ENCODE data around the gene CUX1.
"Not testable (repeated sequence)": the region's sequence is repeated elsewhere in the genome, so short reads cannot be mapped to it uniquely, and the experiment has no call there.

The CUX1 gene

DNA sequence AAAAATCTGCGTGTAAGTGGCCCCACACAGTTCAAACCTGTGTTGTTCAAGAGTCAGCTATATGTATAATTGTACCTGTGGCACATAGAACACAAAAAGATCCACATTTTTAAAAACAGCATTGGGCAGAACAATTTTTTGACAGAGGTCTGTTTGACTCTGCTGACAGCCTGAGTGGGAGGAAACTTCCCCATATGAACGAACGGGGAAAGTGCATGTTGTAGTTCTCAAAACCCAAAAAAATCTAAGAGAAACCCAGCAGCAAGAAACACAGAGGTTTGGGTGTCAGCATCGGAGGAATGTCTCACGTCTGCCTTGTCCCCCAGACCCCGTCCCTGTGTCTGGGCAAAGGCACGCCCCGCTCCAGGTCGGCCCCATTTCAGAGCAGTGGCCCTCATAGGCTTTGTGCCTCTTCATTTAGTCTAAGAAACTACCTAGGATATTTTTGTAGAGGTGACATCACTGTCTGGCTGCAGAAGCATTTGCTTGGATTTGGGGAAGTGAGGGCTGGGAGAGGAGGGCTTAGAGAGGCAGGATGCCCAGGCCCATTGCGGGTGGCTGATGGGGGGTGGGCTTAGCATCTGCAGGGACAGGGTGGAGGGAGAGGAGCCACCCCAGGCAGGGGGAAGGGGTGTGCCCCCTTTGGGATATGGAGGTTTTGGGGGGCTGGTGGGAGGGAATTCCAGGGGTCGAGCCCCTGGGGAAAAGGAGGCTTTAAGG, 11.0 kb downstream of the CUX1 start:
- DNase-seq = no peak

GRCh38 chr7:101829374-101829773, 11.9 kb downstream of the CUX1 start:
- DNase-seq = no peak

- DNase-seq = no peak
Observed at GRCh38 chr7:101829821-101830220, 12.4 kb downstream of the CUX1 start.

DNA sequence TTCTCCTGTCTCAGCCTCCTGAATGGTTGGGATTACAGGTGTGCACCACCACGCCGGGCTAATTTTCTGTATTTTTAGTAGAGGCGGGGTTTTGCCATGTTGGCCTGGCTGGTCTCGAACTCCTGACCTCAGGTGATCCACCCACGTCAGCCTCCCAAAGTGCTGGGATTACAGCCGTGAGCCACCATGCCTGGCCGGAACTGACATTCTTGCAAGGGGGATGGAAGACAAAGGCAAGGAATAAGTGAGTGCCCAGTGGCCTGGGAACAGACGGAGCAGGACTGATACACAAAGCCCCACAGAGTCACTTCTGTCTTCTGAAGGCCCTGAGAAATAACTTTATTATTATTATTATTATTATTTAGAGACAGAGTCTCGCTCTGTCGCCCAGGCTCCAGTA, 14.0 kb downstream of the CUX1 start:
- not testable (repeated sequence) for DNase-seq

DNA sequence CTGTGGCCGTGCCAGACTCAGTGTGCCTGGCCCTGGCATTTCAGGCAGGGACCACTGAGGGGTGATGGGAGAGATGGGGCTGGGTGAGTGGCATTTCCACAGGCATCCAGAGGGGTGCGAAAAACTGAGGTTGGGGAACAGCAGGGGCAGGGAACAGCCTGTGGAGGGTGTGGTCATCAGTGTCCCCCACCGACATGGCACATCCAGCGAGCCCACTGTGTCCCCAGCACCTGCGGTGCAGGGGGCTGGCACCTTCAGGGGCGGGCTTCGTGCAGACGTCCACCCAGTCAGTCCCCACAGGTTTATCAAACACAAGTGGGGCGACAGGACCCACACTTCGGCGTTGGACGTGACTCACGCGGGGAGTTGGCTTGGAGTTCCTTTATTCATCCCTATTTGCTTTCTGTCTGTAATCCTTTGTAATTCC, 14.8 kb downstream of the CUX1 start:
- DNase-seq = no peak

DNA sequence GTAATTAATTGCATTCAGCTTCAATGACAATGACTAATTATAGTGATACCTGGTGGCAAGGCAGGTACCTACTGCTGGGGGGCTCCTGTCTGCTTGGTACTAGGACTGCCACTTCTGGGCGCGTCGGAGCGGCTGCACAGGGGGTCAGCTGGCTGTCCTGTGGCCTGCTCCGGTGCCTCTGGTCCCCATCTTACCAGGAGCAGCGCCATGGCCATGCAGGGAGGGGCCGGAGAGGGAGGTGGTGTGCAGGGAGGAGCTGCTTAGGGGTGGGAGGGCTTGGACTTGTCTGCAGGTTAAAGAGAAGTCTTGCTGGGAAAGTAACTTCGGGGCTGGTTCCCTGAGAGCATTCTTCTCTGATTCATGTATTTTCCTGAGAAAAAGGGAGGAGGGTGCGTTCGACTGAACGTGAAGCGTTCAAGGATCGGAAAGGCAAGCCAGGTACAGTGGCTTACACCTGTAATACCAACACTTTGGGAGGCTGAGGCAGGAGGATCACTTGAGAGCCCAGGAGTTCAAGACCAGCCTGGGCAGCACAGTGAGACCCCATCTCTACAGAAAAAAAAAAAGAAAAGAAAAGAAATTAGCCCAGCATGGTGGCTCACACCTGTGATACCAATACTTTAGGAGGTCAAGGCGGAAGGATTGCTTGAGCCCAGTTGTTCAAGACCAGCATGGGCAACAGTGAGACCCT, 15.4 kb downstream of the CUX1 start:
- no peak for DNase-seq

- DNase-seq = no peak
Observed at GRCh38 chr7:101833799-101834198, 16.4 kb downstream of the CUX1 start.

DNA sequence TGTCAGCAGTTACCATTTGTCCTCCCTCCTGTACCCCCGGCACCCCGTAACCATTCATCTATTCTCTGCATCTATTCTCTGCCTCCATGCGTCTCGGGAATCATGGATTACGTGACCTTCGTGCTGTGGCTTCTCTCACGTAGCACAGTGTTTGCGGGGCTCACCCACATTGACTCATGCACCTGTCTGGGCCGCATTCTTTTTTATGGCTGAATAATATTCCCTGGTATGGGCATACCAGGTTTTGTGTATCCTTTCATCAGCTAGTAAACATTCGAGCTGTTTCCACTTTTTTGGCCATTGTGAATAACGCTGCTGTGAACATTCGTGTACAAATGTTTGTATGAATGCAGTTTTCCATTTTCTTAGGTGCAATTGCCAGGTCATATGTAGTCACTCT, 17.7 kb downstream of the CUX1 start:
- no peak for DNase-seq

DNA sequence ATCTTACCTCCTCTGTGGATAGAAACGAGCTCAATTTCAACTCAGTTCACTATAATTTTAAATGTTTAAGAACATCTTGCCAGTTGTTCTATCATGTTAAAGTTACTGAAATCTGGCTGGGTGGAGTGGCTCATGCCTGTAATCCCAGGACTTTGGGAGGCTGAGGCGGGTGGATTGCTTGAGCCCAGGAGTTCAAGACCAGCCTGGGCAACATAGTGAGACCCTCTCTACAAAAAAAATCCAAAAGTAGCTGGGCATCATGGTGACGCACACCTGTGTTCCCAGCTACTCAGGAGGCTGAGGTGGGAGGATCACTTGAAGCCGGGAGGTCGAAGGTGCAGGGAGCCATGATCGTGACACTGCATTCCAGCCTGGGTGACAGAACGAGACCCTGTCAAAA, 20.0 kb downstream of the CUX1 start:
- not testable (repeated sequence) for DNase-seq

DNA sequence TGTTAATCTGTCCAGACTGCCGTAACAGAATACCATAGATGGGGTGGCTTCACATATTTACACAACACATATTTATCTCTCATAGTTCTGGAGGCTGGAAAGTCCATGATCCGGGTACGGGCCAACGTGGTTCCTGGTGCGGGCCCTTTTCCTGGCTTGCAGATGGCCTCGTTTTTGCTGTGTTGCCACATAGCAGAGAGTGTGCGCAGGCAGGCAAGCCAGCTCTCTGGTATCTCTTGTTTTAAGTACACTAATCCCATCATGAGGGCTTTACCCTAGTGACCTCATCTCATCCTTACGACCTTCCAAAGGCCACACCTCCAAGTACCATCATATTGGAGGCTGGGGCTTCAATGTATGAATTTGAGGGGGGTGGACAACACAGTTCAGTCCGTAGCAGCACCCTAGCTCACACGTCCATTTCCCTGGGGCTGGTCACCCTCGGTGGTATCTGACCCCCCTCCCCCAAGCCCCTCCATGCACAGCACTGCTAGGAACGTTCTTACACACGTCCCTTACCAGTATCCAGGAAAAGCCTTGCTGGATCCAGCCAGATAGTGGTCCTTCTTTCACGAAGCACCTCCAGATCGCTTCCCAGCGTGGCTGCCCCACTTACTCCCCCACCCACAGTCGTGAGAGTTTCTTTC, 21.5 kb downstream of the CUX1 start:
- no peak for DNase-seq

GRCh38 chr7:101841328-101841727, 23.9 kb downstream of the CUX1 start:
- no peak for DNase-seq

GRCh38 chr7:101843293-101844271, 26.2 kb downstream of the CUX1 start:
- no peak for DNase-seq

DNA sequence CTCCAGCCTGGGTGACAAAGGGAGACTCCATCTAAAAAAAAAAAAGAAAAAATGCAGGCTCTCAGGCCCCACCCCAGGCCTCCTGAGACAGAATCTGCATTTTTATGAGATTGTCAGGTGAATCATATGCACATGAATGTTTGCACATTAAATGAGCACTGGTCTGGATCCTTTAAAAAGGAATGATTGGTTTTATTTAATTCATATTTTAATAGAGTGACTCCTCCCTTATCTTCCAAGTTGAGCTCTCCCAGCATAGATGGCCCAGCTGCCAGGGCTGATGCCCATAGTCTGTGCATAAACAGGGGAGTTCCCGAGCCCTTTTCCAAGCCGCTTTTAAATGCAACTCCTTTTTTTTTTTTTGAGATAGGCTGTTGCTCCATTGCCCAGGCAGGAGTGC, 28.5 kb downstream of the CUX1 start:
- DNase-seq = no peak

DNA sequence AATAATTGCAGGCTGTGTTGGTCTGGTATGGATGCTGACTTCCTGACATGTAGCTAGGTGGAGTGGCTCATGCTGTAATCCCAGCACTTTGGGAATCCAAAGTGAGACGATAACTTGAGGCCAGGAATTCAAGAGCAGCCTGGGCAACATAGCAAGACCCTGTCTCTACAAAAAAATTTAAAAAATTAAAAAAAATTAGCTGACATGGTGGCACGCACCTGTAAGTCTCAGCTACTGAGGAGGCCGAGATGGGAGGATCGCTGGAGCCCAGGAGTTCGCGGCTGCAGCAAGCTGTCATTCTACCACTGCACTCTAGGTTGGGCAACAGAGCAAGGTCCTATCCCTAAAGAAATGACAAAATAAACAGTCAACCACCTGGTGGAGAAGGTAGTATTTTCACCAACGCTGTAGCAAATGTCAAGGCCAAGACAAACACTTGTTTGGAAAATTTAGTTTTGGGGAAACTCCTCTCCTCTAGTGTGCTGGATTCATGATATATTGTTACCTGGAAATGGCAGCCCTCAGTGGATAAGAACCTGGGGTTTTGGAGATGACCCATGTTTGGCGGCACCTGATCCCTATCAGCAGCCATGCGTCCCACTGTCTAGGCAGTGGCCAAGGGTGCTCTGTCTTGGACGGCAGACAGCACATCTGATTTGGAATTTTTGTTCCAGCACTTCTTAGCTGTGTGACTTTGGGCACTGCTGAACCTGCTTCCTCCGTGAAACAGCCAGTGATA, 29.5 kb downstream of the CUX1 start:
- no peak for DNase-seq

DNA sequence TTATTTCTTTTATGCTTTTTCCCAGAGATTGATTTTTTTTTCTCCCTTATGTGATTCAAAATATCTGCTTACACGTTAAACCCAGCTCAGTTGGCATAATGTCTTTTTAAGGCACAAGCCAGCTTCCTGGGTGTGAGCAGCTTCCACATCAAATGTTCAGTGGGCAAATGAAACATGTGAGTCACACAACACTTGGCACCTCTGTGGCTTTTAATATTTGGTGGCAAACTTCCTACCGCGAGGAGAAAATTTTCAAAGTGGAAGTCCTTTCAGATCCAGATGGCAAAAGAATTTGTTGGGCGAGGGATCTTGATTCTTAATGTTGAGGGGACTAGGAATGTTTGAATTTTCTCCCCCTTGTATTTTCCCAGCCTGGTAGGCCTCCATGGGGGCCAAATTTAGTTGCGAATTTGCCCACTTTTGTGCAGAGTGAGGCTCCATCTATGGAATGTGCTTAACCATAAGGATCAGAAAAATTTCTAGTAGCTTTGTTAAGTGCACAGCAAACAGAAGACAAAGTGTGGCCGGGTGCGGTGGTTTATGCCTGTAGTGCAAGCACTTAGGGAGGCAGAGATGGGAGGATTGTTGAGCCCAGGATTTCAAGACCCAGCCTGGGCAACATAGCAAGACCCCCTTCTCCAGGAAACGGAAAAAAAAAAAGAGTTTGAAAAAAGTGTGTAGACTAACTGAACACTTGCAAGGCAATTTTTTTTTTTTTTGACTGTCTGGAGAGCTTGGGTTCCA, 31.0 kb downstream of the CUX1 start:
- DNase-seq = no peak

DNA sequence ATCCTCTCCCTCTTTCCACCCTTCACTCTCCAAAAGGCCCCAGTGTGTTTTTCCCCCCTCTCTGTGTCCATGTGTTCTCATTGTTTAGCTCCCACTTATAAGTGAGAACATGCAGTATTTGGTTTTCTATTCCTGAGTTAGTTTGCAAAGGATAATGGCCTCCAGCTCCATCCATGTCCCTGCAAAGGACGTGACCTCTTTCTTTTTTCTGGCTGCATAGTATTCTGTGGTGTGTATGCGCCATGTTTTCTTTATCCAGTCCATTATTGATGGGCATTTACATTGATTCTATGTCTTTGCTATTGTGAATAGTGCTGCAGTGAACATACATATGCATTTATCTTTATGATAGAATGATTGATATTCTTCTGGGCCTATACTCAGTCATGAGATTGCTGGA, 31.9 kb downstream of the CUX1 start:
- not testable (repeated sequence) for DNase-seq

- not testable (repeated sequence) for DNase-seq
Observed at GRCh38 chr7:101852364-101852763, 34.9 kb downstream of the CUX1 start.

- no peak for DNase-seq
Observed at GRCh38 chr7:101853684-101854083, 36.3 kb downstream of the CUX1 start.

GRCh38 chr7:101854084-101854865, 36.8 kb downstream of the CUX1 start:
- no peak for DNase-seq
